ENCODE data around the gene SPINK1.
A peak's percentile ranks its signal among the peaks of the same experiment; 100 is the strongest.
"Not testable (repeated sequence)": the region's sequence is repeated elsewhere in the genome, so short reads cannot be mapped to it uniquely, and the experiment has no call there.

The SPINK1 gene

GRCh38 chr5:147809830-147810666 is 21.4 kb downstream of the SPINK1 start:
- DNase-seq (ENCODE audit: extremely low read depth in 1 of 2, low read depth in 1 of 2), result no peak

GRCh38 chr5:147805030-147805454 is 26.4 kb downstream of the SPINK1 start:
- DNase-seq (ENCODE audit: extremely low read depth in 1 of 2, low read depth in 1 of 2), result no peak

GRCh38 chr5:147804334-147804733 is 27.1 kb downstream of the SPINK1 start:
- no peak for DNase-seq (ENCODE audit: extremely low read depth in 1 of 2, low read depth in 1 of 2)

GRCh38 chr5:147803926-147804325 is 27.5 kb downstream of the SPINK1 start:
- DNase-seq (ENCODE audit: extremely low read depth in 1 of 2, low read depth in 1 of 2), result no peak

GRCh38 chr5:147803161-147803560 is 28.3 kb downstream of the SPINK1 start:
- DNase-seq (ENCODE audit: extremely low read depth in 1 of 2, low read depth in 1 of 2), result not testable (repeated sequence)

- DNase-seq (ENCODE audit: extremely low read depth in 1 of 2, low read depth in 1 of 2), result no peak
These were observed 30.0 kb downstream of the SPINK1 start for GRCh38 chr5:147801461-147801860.

- no peak for DNase-seq (ENCODE audit: extremely low read depth in 1 of 2, low read depth in 1 of 2)
These were observed 31.0 kb downstream of the SPINK1 start for GRCh38 chr5:147800491-147800890.

- DNase-seq (ENCODE audit: extremely low read depth in 1 of 2, low read depth in 1 of 2), result no peak
These were observed 34.7 kb downstream of the SPINK1 start for GRCh38 chr5:147796556-147797308.

- no peak for DNase-seq (ENCODE audit: extremely low read depth in 1 of 2, low read depth in 1 of 2)
These were observed 40.3 kb downstream of the SPINK1 start for GRCh38 chr5:147791181-147791580.

GRCh38 chr5:147789820-147790219 is 41.7 kb downstream of the SPINK1 start:
- no peak for DNase-seq (ENCODE audit: extremely low read depth in 1 of 2, low read depth in 1 of 2)

- no peak for DNase-seq (ENCODE audit: extremely low read depth in 1 of 2, low read depth in 1 of 2)
These were observed 43.4 kb downstream of the SPINK1 start for GRCh38 chr5:147788023-147788422.

GRCh38 chr5:147786142-147786541 is 45.3 kb downstream of the SPINK1 start:
- no peak for DNase-seq (ENCODE audit: extremely low read depth in 1 of 2, low read depth in 1 of 2)

GRCh38 chr5:147784146-147784987 is 47.1 kb downstream of the SPINK1 start:
- no peak for DNase-seq (ENCODE audit: extremely low read depth in 1 of 2, low read depth in 1 of 2)

- peak; percentile 57 to 62 for DNase-seq (ENCODE audit: extremely low read depth in 1 of 2, low read depth in 1 of 2)
These were observed 49.1 kb downstream of the SPINK1 start, which contains the start of gene JAKMIP2 for GRCh38 chr5:147782110-147783028. Gene JAKMIP2, minus strand, starts transcription at chr5:147782728. Its CDS starts 110,922 bp downstream, at chr5:147671806.

- no peak for DNase-seq (ENCODE audit: extremely low read depth in 1 of 2, low read depth in 1 of 2)
These were observed 50.4 kb downstream of the SPINK1 start for GRCh38 chr5:147780924-147781573.

GRCh38 chr5:147779694-147780093 is 51.8 kb downstream of the SPINK1 start:
- DNase-seq (ENCODE audit: extremely low read depth in 1 of 2, low read depth in 1 of 2), result no peak

GRCh38 chr5:147776989-147777388 is 54.5 kb downstream of the SPINK1 start:
- no peak for DNase-seq (ENCODE audit: extremely low read depth in 1 of 2, low read depth in 1 of 2)
